Lung (tissue), 12 donors: Measurements from ENCODE around the gene TMC8. TPM values are rescaled to one million over a fixed set of nuclear protein-coding genes. Genes with fewer than 3 reads are reported as not detected.
A peak's percentile ranks its signal among the peaks of the same experiment; 100 is the strongest.

Experiments used
- ATAC-seq: fragments of 200-7000 bp; cut with Tn5 transposase; one replicate; pipeline ENCODE4 v1.9.1; 2020; ENCODE audit warnings: moderate number of reproducible peaks; ENCODE audit not compliant: insufficient read depth, low FRiP score
- DNase-seq, 3 donors: peaks; one replicate each; pipeline ENCODE4 v3.0.0-alpha.2; 2013 to 2017
- H3K27ac ChIP-seq, 2 donors: one replicate each; pipeline ENCODE4 v1.5.1; 2013; ENCODE audit warnings: mild to moderate bottlenecking in 2 of 2, moderate library complexity in 2 of 2, control low read depth in 1 of 2, inconsistent platforms in 1 of 2, low read depth in 1 of 2, low read length in 1 of 2
- H3K27me3 ChIP-seq, 3 donors: one replicate each; pipeline ENCODE4 v1.5.1; 2013; ENCODE audit warnings: low read length in 2 of 3; ENCODE audit not compliant: control insufficient read depth in 3 of 3, insufficient read depth in 3 of 3
- H3K36me3 ChIP-seq, 4 donors: one replicate each; pipeline ENCODE4 v1.5.1; 2013; ENCODE audit warnings: low read length in 4 of 4, mild to moderate bottlenecking in 1 of 4, moderate library complexity in 1 of 4; ENCODE audit not compliant: control insufficient read depth in 4 of 4, insufficient read depth in 4 of 4
- H3K4me1 ChIP-seq, 5 donors: one replicate each; pipeline ENCODE4 v1.5.1; 2013; ENCODE audit warnings: low read length in 5 of 5, mild to moderate bottlenecking in 2 of 5, moderate library complexity in 1 of 5; ENCODE audit not compliant: control insufficient read depth in 5 of 5, insufficient read depth in 5 of 5
- H3K4me3 ChIP-seq: one replicate; pipeline ENCODE4 v1.5.1; 2013; ENCODE audit warnings: mild to moderate bottlenecking, control low read depth, moderate library complexity
- H3K9ac ChIP-seq, 2 donors: one replicate each; pipeline ENCODE4 v1.5.1; 2013; ENCODE audit warnings: low read length in 2 of 2, control low read depth in 1 of 2; ENCODE audit not compliant: insufficient read depth in 1 of 2
- H3K9me3 ChIP-seq, 4 donors: one replicate each; pipeline ENCODE4 v1.5.1; 2013; ENCODE audit warnings: low read length in 3 of 4, mild to moderate bottlenecking in 1 of 4, moderate library complexity in 1 of 4; ENCODE audit not compliant: control insufficient read depth in 4 of 4, insufficient read depth in 3 of 4
- CTCF ChIP-seq: IDR thresholded peaks from 2 replicates; pipeline ENCODE4 v1.5.1; 2012; ENCODE audit warnings: mild to moderate bottlenecking; ENCODE audit errors: control extremely low read depth, extremely low read depth
- WGBS, 2 donors: extraction: QIAGEN DNeasy Blood & Tissue Kit; methylation state at CpG; one replicate each; pipeline ENCODE4 v1.1.7; 2013; 5-methylcytosine and 5-hydroxymethylcytosine counted together
- polyA plus RNA-seq, 2 donors: library from polyadenylated mRNA; stranded (reverse); fragments of 200-250 nt; gene quantifications; one replicate each; pipeline ENCODE4 v1.2.1, GENCODE V29; 2013
- total RNA-seq, 2 donors: library from RNA; depleted of rRNA in 1 of 2; stranded (reverse); fragments of >200 nt in 1 of 2; gene quantifications; one replicate each; pipeline ENCODE4 v1.2.1, GENCODE V29; 2014 to 2021
- donor health status: control.
- donor health status: control.
- donor health status: Bipolar disorder and iron deficiency.
- donor health status: healthy.
- donor health status: DM: yes; HTN: yes; CAD: no.

TMC8 gene
- total and polyA plus RNA-seq, 4 donors = 15.5 to 28.1 (median 18.5) TPM

- peaks cover 0 to 2% (median 0%) of the 10 kb centered on the region in 4 donors for H3K36me3 ChIP-seq
- ATAC-seq (no peak), DNase-seq (peak; percentile 37 to 65 (median 40))
- no peaks in the 10 kb centered on the region for H3K9me3 ChIP-seq
- H3K4me3 ChIP-seq = no peak overlapping the region
- no peak for TF ChIP-seq CTCF
- WGBS, 2 donors = 52 to 54% methylated on average over 9 to 10 of the region's 10 CpGs
- no peak overlapping the region for H3K9ac ChIP-seq
- no peaks in the 10 kb centered on the region for H3K27me3 ChIP-seq
- peak overlapping the region in 1 of 2 donors; percentile 18 for H3K27ac ChIP-seq
- H3K4me1 ChIP-seq = peaks cover 0 to 34% (median 6%) of the 10 kb centered on the region in 5 donors
Measured at GRCh38 chr17:78185981-78186691, 55.6 kb downstream of the TMC8 start.

GRCh38 chr17:78186692-78187595 is 56.4 kb downstream of the TMC8 start, which contains the start of the genes AFMID and TK1:
Gene AFMID (plus strand): TSS chr17:78187362. CDS start chr17:78187371, 9 bp downstream.
Gene TK1 (minus strand): TSS chr17:78187052. CDS start chr17:78186994, 58 bp downstream.
- peaks cover 0 to 6% (median 0%) of the 10 kb centered on the region in 4 donors for H3K36me3 ChIP-seq
- ATAC-seq (peak; percentile 99), DNase-seq (peak; percentile 97 to 99 (median 98))
- peak within 1 kb of the TSS in 1 of 2 donors; percentile 85 for H3K27ac ChIP-seq
- no peaks in the 10 kb centered on the region for H3K27me3 ChIP-seq
- TF ChIP-seq CTCF = peak; percentile 61
- peaks cover 0 to 34% (median 6%) of the 10 kb centered on the region in 5 donors for H3K4me1 ChIP-seq
- peak within 1 kb of the TSS; percentile 47 for H3K4me3 ChIP-seq
- peak within 1 kb of the TSS in 1 of 2 donors; percentile 38 for H3K9ac ChIP-seq
- no peaks in the 10 kb centered on the region for H3K9me3 ChIP-seq
- WGBS, 2 donors = 3% methylated on average over 57 of the region's 57 CpGs

Other genes with a start within 250 kb of the TMC8 start
- gene TNRC6C, start 172.1 kb upstream of the TMC8 start, total RNA-seq = 10 to 100 TPM; 23.4 to 25.9 TPM
- gene TNRC6C, start 172.1 kb upstream of the TMC8 start, polyA plus RNA-seq = 1 to 10 TPM; 2.2 to 4.3 TPM
- gene TMC6, start 2.0 kb upstream of the TMC8 start, total RNA-seq = 100 to 1,000 TPM in 1 of 2 donors, 10 to 100 TPM in 1; 75.7 to 166 TPM
- 100 to 1,000 TPM in 1 of 2 donors, 10 to 100 TPM in 1; 88.4 to 109 TPM for gene TMC6, start 2.0 kb upstream of the TMC8 start, polyA plus RNA-seq
- 1 to 10 TPM in 1 of 2 donors, not detected in 1; 2.8 TPM for gene C17orf99, start 15.6 kb downstream of the TMC8 start, total RNA-seq
- under 1 TPM; 0.05 to 0.20 TPM for gene C17orf99, start 15.6 kb downstream of the TMC8 start, polyA plus RNA-seq
- gene SYNGR2, start 37.8 kb downstream of the TMC8 start, total RNA-seq = 100 to 1,000 TPM; 111 to 188 TPM
- gene SYNGR2, start 37.8 kb downstream of the TMC8 start, polyA plus RNA-seq = 100 to 1,000 TPM; 188 to 212 TPM
- gene TK1, start 56.3 kb downstream of the TMC8 start, total RNA-seq = 1 to 10 TPM; 7.9 to 9.2 TPM
- gene TK1, start 56.3 kb downstream of the TMC8 start, polyA plus RNA-seq = 10 to 100 TPM; 11.5 to 14.9 TPM
- 10 to 100 TPM; 33.7 to 34.9 TPM for gene AFMID, start 56.6 kb downstream of the TMC8 start, total RNA-seq
- gene AFMID, start 56.6 kb downstream of the TMC8 start, polyA plus RNA-seq = 10 to 100 TPM; 24.6 to 35.4 TPM
- gene BIRC5, start 83.5 kb downstream of the TMC8 start, total RNA-seq = 10 to 100 TPM in 1 of 2 donors, 1 to 10 TPM in 1; 1.1 to 11.2 TPM
- 1 to 10 TPM; 2.0 to 2.8 TPM for gene BIRC5, start 83.5 kb downstream of the TMC8 start, polyA plus RNA-seq
- gene TMEM235, start 100.9 kb downstream of the TMC8 start, total RNA-seq = under 1 TPM in 1 of 2 donors, not detected in 1; 0.97 TPM
- under 1 TPM in 1 of 2 donors, not detected in 1; 0.08 TPM for gene TMEM235, start 100.9 kb downstream of the TMC8 start, polyA plus RNA-seq
- 10 to 100 TPM; 65.8 to 83.8 TPM for gene SOCS3, start 229.3 kb downstream of the TMC8 start, total RNA-seq
- 100 to 1,000 TPM; 143 to 545 TPM for gene SOCS3, start 229.3 kb downstream of the TMC8 start, polyA plus RNA-seq
- 100 to 1,000 TPM in 1 of 2 donors, 10 to 100 TPM in 1; 90.6 to 104 TPM for gene PGS1, start 247.9 kb downstream of the TMC8 start, total RNA-seq
- 10 to 100 TPM; 44.9 to 98.0 TPM for gene PGS1, start 247.9 kb downstream of the TMC8 start, polyA plus RNA-seq